T follicular helper cell (primary cell): ENCODE results near the gene CST7.

Experiments
- DNase-seq: peaks from one replicate; pipeline ENCODE4 v3.0.0-alpha.2; 2020; ENCODE audit warnings: low read depth

CST7 gene

GRCh38 chr20:24950836-24951525 lies 1.9 kb downstream of the CST7 start:
- DNase-seq, result no peak

GRCh38 chr20:24951536-24952083 lies 2.5 kb downstream of the CST7 start:
- DNase-seq, result no peak

- no peak for DNase-seq
Observed at GRCh38 chr20:24952376-24953208, 3.5 kb downstream of the CST7 start.

GRCh38 chr20:24953209-24953575 lies 4.1 kb downstream of the CST7 start:
- no peak for DNase-seq

- no peak for DNase-seq
Observed at GRCh38 chr20:24953621-24954133, 4.6 kb downstream of the CST7 start.

GRCh38 chr20:24954151-24954550 lies 5.1 kb downstream of the CST7 start:
- no peak for DNase-seq

GRCh38 chr20:24954566-24954965 lies 5.5 kb downstream of the CST7 start:
- DNase-seq, result no peak

GRCh38 chr20:24955045-24955444 lies 6.0 kb downstream of the CST7 start:
- DNase-seq, result no peak

GRCh38 chr20:24956001-24956841 lies 7.2 kb downstream of the CST7 start:
- DNase-seq, result no peak

- DNase-seq, result no peak
Observed at GRCh38 chr20:24957326-24958016, 8.4 kb downstream of the CST7 start.

- DNase-seq, result no peak
Observed at GRCh38 chr20:24958506-24959385, 9.7 kb downstream of the CST7 start.

- no peak for DNase-seq
Observed at GRCh38 chr20:24959591-24960301, 10.7 kb downstream of the CST7 start.

GRCh38 chr20:24960302-24960801 lies 11.3 kb downstream of the CST7 start:
- DNase-seq, result no peak

GRCh38 chr20:24960861-24961260 lies 11.8 kb downstream of the CST7 start:
- no peak for DNase-seq

GRCh38 chr20:24961384-24962181 lies 12.5 kb downstream of the CST7 start:
- DNase-seq, result no peak

GRCh38 chr20:24962182-24962492 lies 13.1 kb downstream of the CST7 start:
- DNase-seq, result no peak

- no peak for DNase-seq
Observed at GRCh38 chr20:24962510-24962909, 13.4 kb downstream of the CST7 start.

- no peak for DNase-seq
Observed at GRCh38 chr20:24963672-24964505, 14.8 kb downstream of the CST7 start.
